KMS-11 (cell line): Measurements from ENCODE around the gene OTUD6A.
A peak's percentile ranks its signal among the peaks of the same experiment; 100 is the strongest.

Experiments used
- H2AFZ ChIP-seq: fragments of 200-600 bp; sonication (generic); 2 replicates; pipeline ENCODE4 v1.6.1; 2016; ENCODE audit warnings: antibody characterized with exemption, mixed run types, low read depth
- H3K27ac ChIP-seq: fragments of 200-600 bp; sonication (generic); 2 replicates; pipeline ENCODE4 v1.6.1; 2016; ENCODE audit warnings: mild to moderate bottlenecking, mixed run types
- H3K27me3 ChIP-seq: fragments of 200-600 bp; sonication (generic); 2 replicates; pipeline ENCODE4 v1.6.1; 2017; ENCODE audit warnings: mild to moderate bottlenecking, low read depth, mixed run types, moderate library complexity; ENCODE audit not compliant: insufficient read depth
- H3K36me3 ChIP-seq: fragments of 200-600 bp; sonication (generic); 2 replicates; pipeline ENCODE4 v1.6.1; 2017; ENCODE audit warnings: mild to moderate bottlenecking, mixed run types; ENCODE audit not compliant: insufficient read depth
- H3K4me1 ChIP-seq: fragments of 200-600 bp; sonication (generic); 2 replicates; pipeline ENCODE4 v1.6.1; 2016; ENCODE audit warnings: mild to moderate bottlenecking, low read depth, mixed run types; ENCODE audit not compliant: poor library complexity, severe bottlenecking
- H3K4me2 ChIP-seq: fragments of 200-600 bp; sonication (generic); 2 replicates; pipeline ENCODE4 v1.7.0; 2016; ENCODE audit warnings: mild to moderate bottlenecking, mixed run types
- H3K4me3 ChIP-seq: fragments of 200-600 bp; sonication (generic); IDR thresholded peaks from 2 replicates; pipeline ENCODE4 v1.6.1; 2017; ENCODE audit warnings: low read depth, low read length, mixed read lengths; ENCODE audit not compliant: insufficient read depth
- H3K79me2 ChIP-seq: fragments of 200-600 bp; sonication (generic); 2 replicates; pipeline ENCODE4 v1.6.1; 2016; ENCODE audit warnings: low read depth, mixed run types; ENCODE audit not compliant: insufficient read depth
- H3K9ac ChIP-seq: fragments of 200-600 bp; sonication (generic); 2 replicates; pipeline ENCODE4 v1.6.1; 2016; ENCODE audit warnings: mild to moderate bottlenecking, mixed run types
- H4K20me1 ChIP-seq: fragments of 200-600 bp; sonication (generic); 2 replicates; pipeline ENCODE4 v1.6.1; 2016; ENCODE audit warnings: mild to moderate bottlenecking, mixed run types; ENCODE audit not compliant: insufficient read depth
- CTCF ChIP-seq: fragments of 200-600 bp; sonication (generic); conservative IDR thresholded peaks from 2 replicates; pipeline ENCODE4 v1.6.1; 2017; ENCODE audit warnings: low read depth, mild to moderate bottlenecking, antibody characterized with exemption, low read length, moderate library complexity, mixed read lengths

OTUD6A gene

GRCh38 chrX:70062076-70062475, at the start of gene OTUD6A:
TSS of gene OTUD6A (plus strand) at chrX:70062457. CDS start at chrX:70062525, 68 bp downstream.
- Histone ChIP-seq H2AFZ (no peak within 1 kb of the TSS), H3K27me3 (no peaks in the 10 kb centered on the region), H3K4me1 (no peaks in the 10 kb centered on the region), H3K4me3 (no peak within 1 kb of the TSS), H4K20me1 (no peaks in the 10 kb centered on the region), H3K79me2 (no peaks in the 10 kb centered on the region), H3K36me3 (no peaks in the 10 kb centered on the region), H3K4me2 (no peak within 1 kb of the TSS), H3K9ac (no peak within 1 kb of the TSS), H3K27ac (no peak within 1 kb of the TSS)
- TF ChIP-seq CTCF: no peak

- TF ChIP-seq CTCF: no peak
- Histone ChIP-seq H3K27ac (no peak overlapping the region), H3K9ac (no peak overlapping the region), H3K4me2 (no peak overlapping the region), H3K79me2 (no peaks in the 10 kb centered on the region), H4K20me1 (no peaks in the 10 kb centered on the region), H3K4me1 (peaks cover 11% of the 10 kb centered on the region), H2AFZ (no peak overlapping the region), H3K36me3 (no peaks in the 10 kb centered on the region), H3K4me3 (no peak overlapping the region), H3K27me3 (no peaks in the 10 kb centered on the region)
Observed at GRCh38 chrX:70012756-70013155, 49.5 kb upstream of the OTUD6A start.

GRCh38 chrX:70013466-70014381, 48.5 kb upstream of the OTUD6A start:
- peaks cover 11% of the 10 kb centered on the region for H3K4me1 ChIP-seq
- no peak overlapping the region for H3K27ac ChIP-seq
- no peak overlapping the region for H3K9ac ChIP-seq
- no peak overlapping the region for H3K4me3 ChIP-seq
- no peaks in the 10 kb centered on the region for H3K79me2 ChIP-seq
- no peak overlapping the region for H3K4me2 ChIP-seq
- no peak for TF ChIP-seq CTCF
- no peaks in the 10 kb centered on the region for H4K20me1 ChIP-seq
- no peaks in the 10 kb centered on the region for H3K36me3 ChIP-seq
- H3K27me3 ChIP-seq: no peaks in the 10 kb centered on the region
- no peak overlapping the region for H2AFZ ChIP-seq

- Histone ChIP-seq H3K36me3 (no peaks in the 10 kb centered on the region), H2AFZ (no peak overlapping the region), H3K4me1 (peaks cover 11% of the 10 kb centered on the region), H3K79me2 (no peaks in the 10 kb centered on the region), H3K27ac (no peak overlapping the region), H3K9ac (no peak overlapping the region), H3K4me2 (peak overlapping the region; percentile 5; the same call in 1 of the 2 replicates), H3K4me3 (no peak overlapping the region), H3K27me3 (no peaks in the 10 kb centered on the region), H4K20me1 (no peaks in the 10 kb centered on the region)
- TF ChIP-seq CTCF: no peak
Observed at GRCh38 chrX:70016513-70016912, 45.7 kb upstream of the OTUD6A start.
